HepG2 (cell line): ENCODE results near the gene RHOT2. TPM values are rescaled to one million over a fixed set of nuclear protein-coding genes. Genes with fewer than 3 reads are reported as not detected.
A peak's percentile ranks its signal among the peaks of the same experiment; 100 is the strongest.

ENCODE experiments used
- ADNP ChIP-seq: sonication (generic); formaldehyde crosslinking; IDR thresholded peaks from 2 replicates; pipeline ENCODE4 v1.4.0; 2020; ENCODE audit warnings: missing genetic modification reagents
- E2F1 ChIP-seq: sonication (generic); formaldehyde crosslinking; IDR thresholded peaks from 2 replicates; pipeline ENCODE4 v1.5.0; 2020; ENCODE audit warnings: missing genetic modification reagents
- FOXA1 ChIP-seq, 2 experiments: fragments of 450-650 bp in 1 of 2; sonication (generic) in 1 of 2; formaldehyde crosslinking in 1 of 2; IDR thresholded peaks; 2 replicates each; pipeline versions ENCODE4 v1.4.0 to v1.6.1; 2016 to 2020; ENCODE audit warnings: missing genetic modification reagents in 1 of 2
- FOXM1 ChIP-seq: sonication (generic); formaldehyde crosslinking; IDR thresholded peaks from 2 replicates; pipeline ENCODE4 v1.5.0; 2020; ENCODE audit warnings: missing genetic modification reagents
- FOXP4 ChIP-seq: sonication (generic); formaldehyde crosslinking; IDR thresholded peaks from 2 replicates; pipeline ENCODE4 v1.4.0; 2020; ENCODE audit warnings: missing genetic modification reagents
- GABPA ChIP-seq, 2 experiments: IDR thresholded peaks; 2 replicates each; pipeline ENCODE4 v1.6.1; 2011 to 2016; ENCODE audit warnings: low read depth in 2 of 2, low read length in 1 of 2, missing biosample characterization in 1 of 2, missing genetic modification characterization in 1 of 2
- LRRFIP1 ChIP-seq: sonication (generic); formaldehyde crosslinking; conservative IDR thresholded peaks from 2 replicates; pipeline ENCODE4 v1.4.0; 2020; ENCODE audit warnings: missing genetic modification reagents
- PLSCR1 ChIP-seq: sonication (generic); formaldehyde crosslinking; IDR thresholded peaks from 2 replicates; pipeline ENCODE4 v1.5.0; 2020; ENCODE audit warnings: missing genetic modification reagents, mild to moderate bottlenecking, borderline replicate concordance
- SP1 ChIP-seq, 2 experiments: fragments of 450-650 bp in 1 of 2; sonication (generic) in 1 of 2; formaldehyde crosslinking in 1 of 2; IDR thresholded peaks; 2 replicates each; pipeline versions ENCODE4 v1.4.0 to v1.6.1; 2016 to 2020; ENCODE audit warnings: missing genetic modification reagents in 1 of 2
- ZBTB8A ChIP-seq: sonication (generic); formaldehyde crosslinking; IDR thresholded peaks from 2 replicates; pipeline ENCODE4 v1.4.0; 2020; ENCODE audit warnings: mild to moderate bottlenecking, low read depth, missing genetic modification reagents, borderline replicate concordance
- ZNF264 ChIP-seq: sonication (generic); formaldehyde crosslinking; IDR thresholded peaks from 2 replicates; pipeline ENCODE4 v1.4.0; 2020; ENCODE audit warnings: missing genetic modification reagents
- ZNF362 ChIP-seq: sonication (generic); formaldehyde crosslinking; IDR thresholded peaks from 2 replicates; pipeline ENCODE4 v1.4.0; 2020; ENCODE audit warnings: missing genetic modification reagents, mild to moderate bottlenecking, borderline replicate concordance
- ZNF460 ChIP-seq: sonication (generic); formaldehyde crosslinking; IDR thresholded peaks from 2 replicates; pipeline ENCODE4 v1.5.1; 2020; ENCODE audit warnings: missing genetic modification reagents, mild to moderate bottlenecking, borderline replicate concordance
- ZNF484 ChIP-seq: sonication (generic); formaldehyde crosslinking; IDR thresholded peaks from 2 replicates; pipeline ENCODE4 v1.5.1; 2020; ENCODE audit warnings: mild to moderate bottlenecking, low read depth, missing genetic modification reagents, borderline replicate concordance
- ZNF558 ChIP-seq: sonication (generic); formaldehyde crosslinking; IDR thresholded peaks from 2 replicates; pipeline ENCODE4 v1.9.0; 2022; ENCODE audit warnings: mild to moderate bottlenecking, missing genetic modification reagents, borderline replicate concordance
- ZNF576 ChIP-seq: sonication (generic); formaldehyde crosslinking; IDR thresholded peaks from 2 replicates; pipeline ENCODE4 v1.4.0; 2020; ENCODE audit warnings: mild to moderate bottlenecking, missing genetic modification reagents
- ZNF589 ChIP-seq: sonication (generic); formaldehyde crosslinking; conservative IDR thresholded peaks from 2 replicates; pipeline ENCODE4 v1.8.0; 2022; ENCODE audit warnings: mild to moderate bottlenecking, moderate library complexity, missing genetic modification reagents
- ZNF629 ChIP-seq: sonication (generic); formaldehyde crosslinking; conservative IDR thresholded peaks from 2 replicates; pipeline ENCODE4 v1.5.0; 2020; ENCODE audit warnings: missing genetic modification reagents
- ZSCAN9 ChIP-seq: IDR thresholded peaks from 2 replicates; pipeline ENCODE4 v1.6.1; 2016; ENCODE audit warnings: borderline replicate concordance
- polyA plus RNA-seq, 8 experiments: library from polyadenylated mRNA; depleted of rRNA in 3 of 8; stranded (reverse) in 7 of 8; unstranded in 1 of 8; fragments of >200 nt; fragmentation: Illumina TruSeq in 4 of 8; extraction: Trizol in 4 of 8; gene quantifications; 2 replicates each; pipeline versions ENCODE4 v1.2.1 to v1.2.3, GENCODE V29; 2011 to 2016; ENCODE audit warnings: low read depth in 4 of 8, missing spikeins in 1 of 8, mixed read lengths in 1 of 8; ENCODE audit not compliant: insufficient read depth in 1 of 8
- total RNA-seq, 5 experiments: library from RNA; depleted of rRNA; stranded (reverse); fragments of >200 nt; fragmentation: Illumina TruSeq; extraction: Trizol; gene quantifications; 2 replicates each; pipeline ENCODE4 v1.2.3, GENCODE V29; 2016; ENCODE audit warnings: low read depth in 1 of 5

Gene RHOT2
- total and polyA plus RNA-seq, 2 of the 13 experiments (the other 11 are each of a cell fraction or from before 2014, with no cell fraction given), result 63.6 to 76.9 TPM

GRCh38 chr16:636206-637080 lies 31.5 kb upstream of the RHOT2 start, which contains the start of gene METTL26 (continued):
- no peak for TF ChIP-seq ZNF460
- TF ChIP-seq ZNF576 (CRISPR knock-in tag), result peak; percentile 15; the same call in 1 of the 2 replicates
- no peak for TF ChIP-seq ADNP (CRISPR knock-in tag)
- TF ChIP-seq ZNF558 (CRISPR knock-in tag), result no peak; the same call in 1 of the 2 replicates
- TF ChIP-seq FOXP4 (CRISPR knock-in tag), result no peak; the same call in 1 of the 2 replicates
- TF ChIP-seq ZNF264 (CRISPR knock-in tag), result 0 out of 2 replicates have a peak, but pooled peaks have one; percentile 24
- peak; percentile 54; the same call in 1 of the 2 replicates for TF ChIP-seq GABPA (IDR thresholded peaks at IDR 0.05; ENCODE audit: low read depth, low read length)
- peak; percentile 78 for TF ChIP-seq GABPA (CRISPR knock-in tag; IDR thresholded peaks at IDR 0.05; ENCODE audit: low read depth)
- TF ChIP-seq LRRFIP1 (CRISPR knock-in tag), result no peak
- no peak for TF ChIP-seq SP1 (IDR thresholded peaks at IDR 0.05)
- peak; percentile 75 for TF ChIP-seq SP1 (CRISPR knock-in tag; IDR thresholded peaks at IDR 0.05)
- no peak for TF ChIP-seq E2F1 (CRISPR knock-in tag)
- TF ChIP-seq ZNF362 (CRISPR knock-in tag), result peak; percentile 66; the same call in 1 of the 2 replicates
- TF ChIP-seq ZNF484 (CRISPR knock-in tag), result no peak; the same call in 1 of the 2 replicates
- TF ChIP-seq ZNF589, result peak; percentile 92
- no peak for TF ChIP-seq FOXM1 (CRISPR knock-in tag)
- no peak for TF ChIP-seq FOXA1 (IDR thresholded peaks at IDR 0.05)
- TF ChIP-seq FOXA1 (CRISPR knock-in tag; IDR thresholded peaks at IDR 0.05), result no peak
- no peak; the same call in 1 of the 2 replicates for TF ChIP-seq ZBTB8A
- no peak; the same call in 1 of the 2 replicates for TF ChIP-seq ZNF629 (CRISPR knock-in tag)
- 0 out of 2 replicates have a peak, but pooled peaks have one; percentile 35 for TF ChIP-seq PLSCR1 (CRISPR knock-in tag)
- TF ChIP-seq ZSCAN9 (CRISPR knock-in tag), result no peak
